HG03135 (cell line): ENCODE data around the gene ARMC2.

Experiments
- ATAC-seq: cut with Tn5 transposase; IDR thresholded peaks from one replicate; pipeline ENCODE4 v1.9.1; 2021; ENCODE audit warnings: mild to moderate bottlenecking, moderate library complexity; ENCODE audit not compliant: unreplicated experiment

Gene ARMC2

GRCh38 chr6:109013656-109014305 is 165.6 kb downstream of the ARMC2 start:
- ATAC-seq, result no peak

DNA sequence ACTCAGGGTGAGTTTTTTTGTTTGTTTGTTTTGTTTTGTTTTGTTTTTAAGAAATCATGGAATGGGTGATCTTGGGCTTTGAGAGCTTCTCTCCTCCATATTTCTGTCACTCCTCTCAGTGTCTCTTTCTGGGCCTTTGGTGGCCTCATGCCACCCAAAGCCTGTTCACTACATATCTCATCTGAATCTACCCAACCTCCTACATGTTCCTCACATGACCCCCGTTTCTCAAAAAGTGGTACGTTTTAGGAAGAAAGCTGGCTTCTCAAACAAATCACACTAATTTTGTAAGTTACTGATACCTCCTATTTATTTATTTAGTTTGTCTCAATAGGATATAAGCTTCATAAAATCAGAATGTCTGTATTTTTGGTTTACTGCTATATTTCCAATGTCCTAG is 166.4 kb downstream of the ARMC2 start:
- no peak for ATAC-seq

- ATAC-seq, result no peak
Measured at GRCh38 chr6:109015176-109015575, 167.0 kb downstream of the ARMC2 start.

DNA sequence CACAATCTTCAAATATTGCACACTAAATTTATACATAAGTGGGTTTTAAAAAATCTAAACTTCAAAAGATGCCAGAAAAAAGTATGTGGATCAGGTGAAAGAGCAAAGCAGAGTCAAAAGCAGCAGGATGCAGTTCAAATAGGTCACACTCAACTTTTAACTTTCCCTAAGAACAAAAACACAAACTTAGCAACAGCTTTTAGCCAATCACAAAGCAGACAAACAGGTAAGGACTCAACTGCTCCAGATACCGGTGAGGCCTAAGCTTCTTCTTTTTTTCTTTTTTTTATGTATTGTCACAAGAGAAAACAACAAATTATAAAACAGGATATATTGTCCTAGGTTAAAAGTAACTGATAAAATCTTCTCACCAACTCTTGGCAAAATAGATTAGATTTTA is 171.7 kb downstream of the ARMC2 start:
- no peak for ATAC-seq

DNA sequence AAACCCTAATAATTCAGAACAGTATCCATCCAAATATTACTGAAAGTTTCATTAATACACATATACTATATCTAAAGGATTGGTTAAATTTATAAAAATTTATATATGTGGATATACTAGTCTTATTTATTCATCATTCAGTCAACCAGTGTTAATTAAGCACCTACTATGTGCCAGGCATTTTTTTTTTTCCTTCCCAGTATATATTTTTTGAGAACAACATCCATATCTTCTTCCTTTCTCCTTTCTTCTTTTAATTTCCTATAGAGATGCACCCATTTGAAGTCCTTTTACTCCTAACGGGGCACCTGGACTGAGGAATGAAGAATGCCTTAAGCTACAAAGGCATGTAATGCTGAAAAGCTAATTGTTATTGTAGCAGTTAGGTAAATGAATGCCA is 173.6 kb downstream of the ARMC2 start:
- no peak for ATAC-seq

DNA sequence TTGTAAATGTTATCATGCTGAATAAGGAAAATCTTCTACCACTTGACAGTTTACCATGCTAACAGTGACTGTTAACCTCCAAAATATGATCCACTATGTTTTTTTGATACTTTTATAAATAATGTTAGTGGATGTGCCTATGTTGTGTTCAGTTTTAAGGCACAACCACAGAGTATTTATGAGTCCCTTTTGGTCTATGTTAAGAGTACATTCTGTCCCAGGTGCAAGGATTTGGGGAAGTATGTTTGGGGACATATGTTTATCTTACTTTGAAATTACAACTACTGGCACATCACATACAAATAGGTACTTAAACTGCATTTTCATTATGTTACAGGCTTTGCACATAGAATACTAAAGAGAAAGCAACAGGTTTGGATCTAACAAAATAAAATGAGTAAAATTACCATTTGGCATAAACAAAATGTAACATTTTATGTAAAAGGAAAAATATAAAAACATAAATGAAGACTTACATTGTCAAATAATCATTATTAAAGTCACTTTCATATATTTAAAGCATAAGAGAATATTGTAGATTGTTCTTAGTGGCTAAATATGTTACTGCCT is 175.2 kb downstream of the ARMC2 start:
- ATAC-seq, result no peak
